ENCODE measurements around the gene APOC4.
"Not testable (repeated sequence)": the region's sequence is repeated elsewhere in the genome, so short reads cannot be mapped to it uniquely, and the experiment has no call there.

The APOC4 gene

GRCh38 chr19:44958090-44958489 is 16.1 kb downstream of the APOC4 start:
- DNase-seq (ENCODE audit: low read depth, low spot score): no peak

- DNase-seq (ENCODE audit: low read depth, low spot score): no peak
These were observed 17.7 kb downstream of the APOC4 start for GRCh38 chr19:44959691-44960090.

- no peak for DNase-seq (ENCODE audit: low read depth, low spot score)
These were observed 19.1 kb downstream of the APOC4 start for GRCh38 chr19:44960906-44961728.

GRCh38 chr19:44961821-44962220 is 19.8 kb downstream of the APOC4 start:
- no peak for DNase-seq (ENCODE audit: low read depth, low spot score)

GRCh38 chr19:44968118-44968517 is 26.1 kb downstream of the APOC4 start:
- DNase-seq (ENCODE audit: low read depth, low spot score): no peak

- no peak for DNase-seq (ENCODE audit: low read depth, low spot score)
These were observed 26.6 kb downstream of the APOC4 start for GRCh38 chr19:44968670-44969069.

GRCh38 chr19:44969437-44969836 is 27.4 kb downstream of the APOC4 start:
- no peak for DNase-seq (ENCODE audit: low read depth, low spot score)

GRCh38 chr19:44971451-44971850 is 29.4 kb downstream of the APOC4 start:
- not testable (repeated sequence) for DNase-seq (ENCODE audit: low read depth, low spot score)

- no peak for DNase-seq (ENCODE audit: low read depth, low spot score)
These were observed 30.8 kb downstream of the APOC4 start for GRCh38 chr19:44972802-44973201.

- DNase-seq (ENCODE audit: low read depth, low spot score): no peak
These were observed 32.1 kb downstream of the APOC4 start for GRCh38 chr19:44973982-44974735.

GRCh38 chr19:44974857-44975256 is 32.8 kb downstream of the APOC4 start:
- DNase-seq (ENCODE audit: low read depth, low spot score): no peak

GRCh38 chr19:44975444-44975843 is 33.4 kb downstream of the APOC4 start:
- DNase-seq (ENCODE audit: low read depth, low spot score): no peak

GRCh38 chr19:44984005-44984404 is 42.0 kb downstream of the APOC4 start:
- no peak for DNase-seq (ENCODE audit: low read depth, low spot score)

GRCh38 chr19:44985445-44985844 is 43.4 kb downstream of the APOC4 start:
- DNase-seq (ENCODE audit: low read depth, low spot score): no peak

- no peak for DNase-seq (ENCODE audit: low read depth, low spot score)
These were observed 44.4 kb downstream of the APOC4 start for GRCh38 chr19:44986389-44986788.

- DNase-seq (ENCODE audit: low read depth, low spot score): no peak
These were observed 45.2 kb downstream of the APOC4 start for GRCh38 chr19:44987148-44987675.

- DNase-seq (ENCODE audit: low read depth, low spot score): no peak
These were observed 46.2 kb downstream of the APOC4 start for GRCh38 chr19:44988273-44988672.

- DNase-seq (ENCODE audit: low read depth, low spot score): peak; percentile 77
These were observed 47.0 kb downstream of the APOC4 start for GRCh38 chr19:44988896-44989556.

- no peak for DNase-seq (ENCODE audit: low read depth, low spot score)
These were observed 48.4 kb downstream of the APOC4 start for GRCh38 chr19:44990459-44990858.

GRCh38 chr19:44990966-44991365 is 48.9 kb downstream of the APOC4 start:
- no peak for DNase-seq (ENCODE audit: low read depth, low spot score)

GRCh38 chr19:44992336-44993163 is 50.5 kb downstream of the APOC4 start:
- DNase-seq (ENCODE audit: low read depth, low spot score): no peak

Measured in ELF-1 (cell line).